Transverse colon (tissue), 3 donors: ENCODE data around the gene ENTPD8.

Experiments
- POLR2A ChIP-seq: fragments of 450-650 bp; IDR thresholded peaks from one replicate; pipeline ENCODE4 v1.6.1; 2016; ENCODE audit warnings: antibody characterized with exemption, mild to moderate bottlenecking, moderate library complexity
- TF ChIP-seq, protein P1 (sequence below), 5 experiments: fragments of 200-600 bp in 3 of 5; fragments of 450-650 bp in 2 of 5; sonication (generic) in 3 of 5; IDR thresholded peaks; 1 replicate in 2 of 5; 2 replicates in 3 of 5; pipeline ENCODE4 v1.5.1; 2016 to 2017; ENCODE audit warnings: antibody characterized with exemption in 5 of 5, inconsistent platforms in 3 of 5, mild to moderate bottlenecking in 2 of 5, moderate library complexity in 1 of 5

DNA sequence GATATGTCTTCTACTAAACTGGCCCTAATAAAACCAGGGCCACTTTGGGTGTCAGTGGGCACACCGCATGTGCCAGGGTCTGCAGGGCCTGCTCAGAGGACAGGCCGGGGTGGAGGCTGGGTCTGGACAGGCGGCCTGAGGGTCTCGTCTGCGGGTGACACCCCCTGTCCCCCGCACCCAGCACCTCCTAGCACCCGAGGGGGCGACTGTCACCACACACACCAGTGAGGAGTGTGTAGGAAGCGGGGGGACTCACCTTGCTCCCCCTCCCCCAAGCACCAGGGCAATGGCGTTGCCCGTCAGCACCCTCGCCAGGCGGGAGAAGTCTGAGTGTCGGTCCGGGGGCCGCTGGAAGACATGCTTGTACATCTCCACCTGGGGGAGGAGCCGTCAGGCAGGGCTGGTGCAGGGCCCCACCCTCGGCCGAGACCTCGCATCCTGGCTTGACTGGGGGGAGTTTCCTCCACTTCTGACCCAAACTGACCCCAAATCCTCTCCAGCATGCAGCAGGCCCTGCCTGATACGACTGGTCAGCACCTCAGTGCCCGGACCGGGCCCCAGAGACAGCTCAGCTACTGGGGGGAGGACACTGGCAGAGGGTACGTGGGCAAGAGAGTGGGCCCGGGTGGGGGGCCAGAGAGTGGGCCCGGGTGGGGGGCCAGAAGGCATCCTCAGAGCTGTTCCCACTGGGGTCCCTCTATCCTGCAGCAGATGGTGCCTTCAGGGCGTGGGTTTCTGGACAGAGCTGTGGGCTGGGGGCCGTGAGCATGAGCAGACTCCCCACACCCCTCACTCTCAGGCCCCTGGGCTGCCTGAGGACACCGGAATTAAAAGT is 36.8 kb upstream of the ENTPD8 start:
- TF ChIP-seq, protein P1, sequence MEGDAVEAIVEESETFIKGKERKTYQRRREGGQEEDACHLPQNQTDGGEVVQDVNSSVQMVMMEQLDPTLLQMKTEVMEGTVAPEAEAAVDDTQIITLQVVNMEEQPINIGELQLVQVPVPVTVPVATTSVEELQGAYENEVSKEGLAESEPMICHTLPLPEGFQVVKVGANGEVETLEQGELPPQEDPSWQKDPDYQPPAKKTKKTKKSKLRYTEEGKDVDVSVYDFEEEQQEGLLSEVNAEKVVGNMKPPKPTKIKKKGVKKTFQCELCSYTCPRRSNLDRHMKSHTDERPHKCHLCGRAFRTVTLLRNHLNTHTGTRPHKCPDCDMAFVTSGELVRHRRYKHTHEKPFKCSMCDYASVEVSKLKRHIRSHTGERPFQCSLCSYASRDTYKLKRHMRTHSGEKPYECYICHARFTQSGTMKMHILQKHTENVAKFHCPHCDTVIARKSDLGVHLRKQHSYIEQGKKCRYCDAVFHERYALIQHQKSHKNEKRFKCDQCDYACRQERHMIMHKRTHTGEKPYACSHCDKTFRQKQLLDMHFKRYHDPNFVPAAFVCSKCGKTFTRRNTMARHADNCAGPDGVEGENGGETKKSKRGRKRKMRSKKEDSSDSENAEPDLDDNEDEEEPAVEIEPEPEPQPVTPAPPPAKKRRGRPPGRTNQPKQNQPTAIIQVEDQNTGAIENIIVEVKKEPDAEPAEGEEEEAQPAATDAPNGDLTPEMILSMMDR (IDR thresholded peaks at IDR 0.05), result no peak
- no peak for TF ChIP-seq POLR2A
